H9 (cell line): ENCODE results near the gene UBE2N. TPM values are rescaled to one million over a fixed set of nuclear protein-coding genes. Genes with fewer than 3 reads are reported as not detected.

Experiments used
- DNase-seq: peaks from one replicate; pipeline ENCODE4 v3.0.0-alpha.2; 2017
- H2AFZ ChIP-seq: one replicate; pipeline ENCODE4 v1.6.1; 2013; ENCODE audit warnings: mild to moderate bottlenecking, low read length, control low read depth, moderate library complexity
- H2AK5ac ChIP-seq: 2 replicates; pipeline ENCODE4 v1.6.1; 2013; ENCODE audit warnings: low read length, control low read depth, mixed read lengths; ENCODE audit not compliant: insufficient read length
- H2BK120ac ChIP-seq: one replicate; pipeline ENCODE4 v1.6.1; 2013; ENCODE audit warnings: low read depth, mild to moderate bottlenecking, low read length, control low read depth, inconsistent platforms; ENCODE audit not compliant: poor library complexity, severe bottlenecking
- H2BK12ac ChIP-seq: 2 replicates; pipeline ENCODE4 v1.6.1; 2013; ENCODE audit warnings: low read length, control low read depth, mixed read lengths, low read depth; ENCODE audit not compliant: insufficient read length
- H2BK15ac ChIP-seq: 2 replicates; pipeline ENCODE4 v1.6.1; 2013; ENCODE audit warnings: low read depth, low read length, control low read depth
- H2BK20ac ChIP-seq: one replicate; pipeline ENCODE4 v1.6.1; 2013; ENCODE audit warnings: low read depth, mild to moderate bottlenecking, low read length, control low read depth, inconsistent platforms; ENCODE audit not compliant: poor library complexity, severe bottlenecking
- H2BK5ac ChIP-seq: 2 replicates; pipeline ENCODE4 v1.6.1; 2013; ENCODE audit warnings: low read length, control low read depth, mixed read lengths; ENCODE audit not compliant: insufficient read length
- H3K14ac ChIP-seq: 2 replicates; pipeline ENCODE4 v1.6.1; 2013; ENCODE audit warnings: low read length, control low read depth; ENCODE audit not compliant: insufficient read depth
- H3K18ac ChIP-seq: 2 replicates; pipeline ENCODE4 v1.6.1; 2013; ENCODE audit warnings: low read depth, mild to moderate bottlenecking, mixed read lengths, low read length, control low read depth; ENCODE audit not compliant: insufficient read length
- H3K23ac ChIP-seq: 2 replicates; pipeline ENCODE4 v1.6.1; 2013; ENCODE audit warnings: low read length, control low read depth, mixed read lengths, low read depth; ENCODE audit not compliant: insufficient read length
- H3K23me2 ChIP-seq: 2 replicates; pipeline ENCODE4 v1.6.1; 2013; ENCODE audit warnings: low read depth, mild to moderate bottlenecking, mixed read lengths, low read length, control low read depth; ENCODE audit not compliant: insufficient read length, poor library complexity, severe bottlenecking
- H3K27ac ChIP-seq: 2 replicates; pipeline ENCODE4 v1.5.1; 2013; ENCODE audit warnings: low read length, control low read depth, mixed read lengths, low read depth; ENCODE audit not compliant: insufficient read length
- H3K27me3 ChIP-seq: 2 replicates; pipeline ENCODE4 v1.6.1; 2013; ENCODE audit warnings: low read length, control low read depth, inconsistent platforms; ENCODE audit not compliant: insufficient read depth
- H3K4ac ChIP-seq: 2 replicates; pipeline ENCODE4 v1.6.1; 2013; ENCODE audit warnings: low read depth, mild to moderate bottlenecking, control low read depth, inconsistent platforms, low read length, moderate library complexity
- H3K4me1 ChIP-seq: 2 replicates; pipeline ENCODE4 v1.6.1; 2013; ENCODE audit warnings: low read length, control low read depth, inconsistent platforms; ENCODE audit not compliant: insufficient read depth
- H3K4me2 ChIP-seq: 2 replicates; pipeline ENCODE4 v1.6.1; 2013; ENCODE audit warnings: low read length, control low read depth, mixed read lengths; ENCODE audit not compliant: insufficient read length, insufficient read depth
- H3K56ac ChIP-seq: 2 replicates; pipeline ENCODE4 v1.6.1; 2013; ENCODE audit warnings: low read depth, mild to moderate bottlenecking, mixed read lengths, low read length, control low read depth; ENCODE audit not compliant: insufficient read length
- H3K79me1 ChIP-seq: 2 replicates; pipeline ENCODE4 v1.6.1; 2013; ENCODE audit warnings: low read depth, mild to moderate bottlenecking, moderate library complexity, low read length, control low read depth, inconsistent platforms; ENCODE audit not compliant: insufficient read depth, poor library complexity, severe bottlenecking
- H3K79me2 ChIP-seq: 2 replicates; pipeline ENCODE4 v1.6.1; 2013; ENCODE audit warnings: low read length, control low read depth, inconsistent platforms; ENCODE audit not compliant: insufficient read depth
- H3K9ac ChIP-seq: 2 replicates; pipeline ENCODE4 v1.6.1; 2013; ENCODE audit warnings: low read length, control low read depth, mixed read lengths; ENCODE audit not compliant: insufficient read length; ENCODE audit errors: extremely low read depth
- H3K9me3 ChIP-seq: one replicate; pipeline ENCODE4 v1.6.1; 2013; ENCODE audit warnings: low read depth, low read length, inconsistent platforms; ENCODE audit not compliant: control insufficient read depth
- H3T11ph ChIP-seq: one replicate; pipeline ENCODE4 v1.6.1; 2013; ENCODE audit warnings: mild to moderate bottlenecking, low read length, control low read depth, inconsistent platforms
- H4K20me1 ChIP-seq: one replicate; pipeline ENCODE4 v1.6.1; 2013; ENCODE audit not compliant: control insufficient read depth, insufficient read length, insufficient read depth
- H4K5ac ChIP-seq: 2 replicates; pipeline ENCODE4 v1.6.1; 2013; ENCODE audit warnings: low read depth, mild to moderate bottlenecking, mixed read lengths, low read length, control low read depth; ENCODE audit not compliant: insufficient read length
- H4K8ac ChIP-seq: replicated peaks from 2 replicates; pipeline ENCODE4 v1.6.1; 2013; ENCODE audit warnings: low read length, control low read depth, mixed read lengths, low read depth; ENCODE audit not compliant: insufficient read length
- H4K91ac ChIP-seq: 2 replicates; pipeline ENCODE4 v1.6.1; 2013; ENCODE audit warnings: low read depth, mild to moderate bottlenecking, moderate library complexity, mixed read lengths, low read length, control low read depth; ENCODE audit not compliant: insufficient read length
- H3K27ac Mint-ChIP-seq, 3 experiments: 2 replicates in 2 of 3; 3 replicates in 1 of 3; pipeline ENCODE4 v1.8.0; 2020 to 2021; ENCODE audit warnings: mixed read lengths in 3 of 3, mild to moderate bottlenecking in 1 of 3, moderate library complexity in 1 of 3
- H3K27me3 Mint-ChIP-seq: 2 replicates; pipeline ENCODE4 v1.8.0; 2021; ENCODE audit warnings: low read depth, mild to moderate bottlenecking, moderate library complexity, mixed read lengths
- H3K36me3 Mint-ChIP-seq, 3 experiments: 2 replicates in 2 of 3; 3 replicates in 1 of 3; pipeline ENCODE4 v1.8.0; 2020 to 2021; ENCODE audit warnings: low read depth in 3 of 3, mixed read lengths in 3 of 3; ENCODE audit not compliant: insufficient read depth in 1 of 3
- H3K4me1 Mint-ChIP-seq, 2 experiments: 2 replicates each; pipeline ENCODE4 v1.8.0; 2020; ENCODE audit warnings: mixed read lengths in 2 of 2
- H3K4me3 Mint-ChIP-seq, 2 experiments: 2 replicates in 1 of 2; 3 replicates in 1 of 2; pipeline ENCODE4 v1.8.0; 2020 to 2021; ENCODE audit warnings: mild to moderate bottlenecking in 2 of 2, mixed read lengths in 2 of 2, moderate library complexity in 1 of 2
- H3K9me3 Mint-ChIP-seq, 2 experiments: 2 replicates in 1 of 2; 3 replicates in 1 of 2; pipeline ENCODE4 v1.8.0; 2020; ENCODE audit warnings: mild to moderate bottlenecking in 2 of 2, mixed read lengths in 2 of 2, moderate library complexity in 1 of 2
- CTCF ChIP-seq: fragments of 200-600 bp; sonication (generic); conservative IDR thresholded peaks from 3 replicates; pipeline ENCODE4 v1.8.0; 2021; ENCODE audit warnings: antibody characterized with exemption, mild to moderate bottlenecking
- WGBS: extraction: QIAGEN DNeasy Blood & Tissue Kit; methylation state at CpG from one replicate; pipeline ENCODE4 v1.1.7; 2013; ENCODE audit warnings: missing lambda C conversion rate, low lambda C conversion rate, mixed read lengths; ENCODE audit not compliant: insufficient read length; ENCODE audit errors: extremely low coverage; 5-methylcytosine and 5-hydroxymethylcytosine counted together
- total RNA-seq: library from RNA; stranded (reverse); gene quantifications from 2 replicates; pipeline ENCODE4 v1.2.1, GENCODE V29; 2021

The UBE2N gene
- total RNA-seq, 1 experiment from 2014 or later, result 192 TPM

GRCh38 chr12:93459097-93459496 lies 17.4 kb upstream of the UBE2N start:
- Mint-ChIP-seq H3K27me3 (peaks cover 1% of the 10 kb centered on the region; the same call in 1 of the 2 replicates), H3K4me1 (peaks cover 0 to under 1% of the 10 kb centered on the region in 2 experiments; a peak in 1 of 4 replicates), H3K4me3 (no peak overlapping the region), H3K9me3 (no peaks in the 10 kb centered on the region), H3K36me3 (no peaks in the 10 kb centered on the region), H3K27ac (no peak overlapping the region)
- Histone ChIP-seq H3K9ac (no peak overlapping the region), H4K8ac (no peak overlapping the region), H4K20me1 (no peaks in the 10 kb centered on the region), H3K18ac (no peak overlapping the region), H2BK5ac (no peak overlapping the region), H3T11ph (no peak overlapping the region), H2BK120ac (no peak overlapping the region), H3K14ac (no peak overlapping the region), H3K27ac (no peak overlapping the region), H3K4ac (no peak overlapping the region), H3K79me1 (no peaks in the 10 kb centered on the region), H3K4me2 (no peak overlapping the region), H3K23me2 (no peaks in the 10 kb centered on the region), H3K27me3 (no peaks in the 10 kb centered on the region), H4K5ac (no peak overlapping the region), H2BK15ac (no peak overlapping the region), H2BK12ac (no peak overlapping the region), H3K9me3 (no peaks in the 10 kb centered on the region), H2BK20ac (no peak overlapping the region), H3K23ac (no peak overlapping the region), H2AFZ (no peak overlapping the region), H3K56ac (no peak overlapping the region), H2AK5ac (no peak overlapping the region), H3K79me2 (no peaks in the 10 kb centered on the region), H4K91ac (no peak overlapping the region), H3K4me1 (no peaks in the 10 kb centered on the region)
- DNase-seq, result no peak
- TF ChIP-seq CTCF, result no peak
- no CpG with 5 or more reads among the region's 5 CpGs for WGBS
